LHCN-M2 (cell line): Measurements from ENCODE around the gene DPYSL5. TPM values are rescaled to one million over a fixed set of nuclear protein-coding genes. Genes with fewer than 3 reads are reported as not detected.

Experiments used
- DNase-seq: peaks from one replicate; pipeline ENCODE4 v3.0.0-alpha.2; 2012; ENCODE audit warnings: low read depth
- total RNA-seq: library from RNA; depleted of rRNA; stranded (reverse); fragments of >200 nt; gene quantifications from 2 replicates; pipeline ENCODE4 v1.2.3, GENCODE V29; 2014; rRNA removed

The DPYSL5 gene
- total RNA-seq, 1 experiment from 2014 or later: not detected

GRCh38 chr2:26988058-26988860 lies 140.3 kb downstream of the DPYSL5 start:
- DNase-seq: peak; percentile 64

GRCh38 chr2:26989156-26989555 lies 141.2 kb downstream of the DPYSL5 start:
- no peak for DNase-seq

DNA sequence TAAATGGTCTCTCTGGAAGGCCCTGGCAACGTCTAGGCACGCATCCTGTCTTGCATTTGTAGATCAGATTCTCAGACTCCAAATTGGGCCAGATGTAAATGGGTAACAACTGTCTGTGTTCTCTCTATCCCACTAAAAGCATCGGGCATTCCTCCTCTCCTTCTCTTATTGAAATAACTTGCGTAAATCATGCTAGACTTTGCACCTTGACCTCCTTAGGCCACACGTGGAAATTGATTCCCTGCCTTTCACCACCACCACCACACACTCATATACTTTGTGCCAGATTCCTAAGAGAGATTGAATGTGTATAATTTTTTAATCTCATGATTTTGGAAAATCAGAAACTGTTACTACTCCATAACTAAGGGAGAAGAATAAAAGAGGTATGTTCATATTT lies 143.8 kb downstream of the DPYSL5 start:
- DNase-seq: no peak

GRCh38 chr2:26993768-26994167 lies 145.8 kb downstream of the DPYSL5 start:
- no peak for DNase-seq

DNA sequence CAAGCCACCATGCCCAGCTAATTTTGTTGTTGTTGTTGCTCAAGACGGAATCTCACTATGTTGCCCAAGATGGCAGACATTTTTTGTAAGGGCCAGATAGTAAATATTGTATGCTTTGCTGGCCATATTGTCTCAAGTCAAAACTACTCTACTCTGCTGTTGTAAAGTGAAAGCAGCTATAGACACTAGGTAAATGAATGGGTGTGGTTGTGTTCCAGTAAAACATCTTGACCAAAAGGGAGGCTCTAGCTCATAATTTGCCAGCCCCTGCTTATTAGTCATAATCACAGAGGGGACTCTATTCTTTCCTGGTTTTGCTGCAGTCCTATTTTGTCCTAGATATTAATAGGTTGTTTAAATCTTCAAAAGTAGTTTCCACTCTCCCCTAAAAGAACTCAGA lies 147.1 kb downstream of the DPYSL5 start:
- no peak for DNase-seq

GRCh38 chr2:26997394-26997793 lies 149.5 kb downstream of the DPYSL5 start:
- DNase-seq: no peak

DNA sequence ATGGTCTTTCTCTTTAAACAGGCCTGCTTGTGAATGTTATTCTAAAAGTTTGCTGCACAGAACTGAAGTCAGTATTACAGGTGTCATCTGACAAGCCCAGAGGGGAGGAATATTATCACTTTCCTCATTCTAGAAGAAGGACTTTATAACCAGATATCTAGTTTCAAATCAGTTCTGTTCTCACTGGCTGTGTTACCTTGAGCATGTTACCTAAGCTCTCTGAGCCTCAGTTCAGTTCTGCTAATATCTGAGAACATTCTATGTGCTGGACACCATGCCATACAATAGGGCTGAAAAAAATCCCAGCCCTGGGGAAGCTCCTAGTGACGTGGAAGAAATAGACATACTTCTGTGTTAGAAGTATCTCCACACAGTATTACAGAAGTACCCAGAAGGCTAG lies 150.4 kb downstream of the DPYSL5 start:
- DNase-seq: no peak

Other genes starting within 250 kb of the DPYSL5 start
- not detected in 2 replicates for gene CIB4, start 206.8 kb upstream of the DPYSL5 start, total RNA-seq
- 0.32 TPM in 1 of 2 replicates, not detected in the other for gene KCNK3, start 155.4 kb upstream of the DPYSL5 start, total RNA-seq
- gene SLC35F6, start 83.8 kb upstream of the DPYSL5 start, total RNA-seq: 27.7 and 34.8 TPM in 2 replicates
- gene CENPA, start 62.1 kb upstream of the DPYSL5 start, total RNA-seq: 22.1 and 29.9 TPM in 2 replicates
- gene MAPRE3, start 122.5 kb downstream of the DPYSL5 start, total RNA-seq: 1.5 and 1.7 TPM in 2 replicates
- 60.0 and 61.4 TPM in 2 replicates for gene TMEM214, start 184.8 kb downstream of the DPYSL5 start, total RNA-seq
- 26.0 and 29.2 TPM in 2 replicates for gene AGBL5, start 203.5 kb downstream of the DPYSL5 start, total RNA-seq
- 325 and 383 TPM in 2 replicates for gene OST4, start 223.5 kb downstream of the DPYSL5 start, total RNA-seq
- gene EMILIN1, start 230.5 kb downstream of the DPYSL5 start, total RNA-seq: 6.1 and 11.0 TPM in 2 replicates
- gene KHK, start 238.6 kb downstream of the DPYSL5 start, total RNA-seq: 0.51 and 0.52 TPM in 2 replicates